GM12878 (cell line): Measurements from ENCODE around the gene CCT6A. TPM values are rescaled to one million over a fixed set of nuclear protein-coding genes. Genes with fewer than 3 reads are reported as not detected.
"Not testable (repeated sequence)": the region's sequence is repeated elsewhere in the genome, so short reads cannot be mapped to it uniquely, and the experiment has no call there.

Source experiments
- ATAC-seq: fragments of 200-7000 bp; cut with Tn5 transposase; 3 replicates; pipeline ENCODE4 v1.9.1; 2020; ENCODE audit warnings: mild to moderate bottlenecking, moderate library complexity
- BruUV-seq: library from RNA; stranded (reverse); fragments of 400-500 nt; replicated peaks from 2 replicates; lab custom pipeline; 2021; lab: Mats Ljungman, UMichigan
- CTCF ChIA-PET: fragments of 300-600 bp; sonication (Branson Sonifier 250); formaldehyde crosslinking; extraction: SDS; loops from one replicate; lab custom pipeline; 2021; ENCODE audit warnings: inconsistent platforms; lab: Yijun Ruan, JAX
- POLR2A ChIA-PET: fragments of 350-600 bp; formaldehyde crosslinking; extraction: SDS; loops from one replicate; lab custom pipeline; 2021; ENCODE audit warnings: inconsistent platforms; lab: Charles Lee
- RAD21 ChIA-PET: fragments of 300-600 bp; sonication (Branson Sonifier 250); formaldehyde crosslinking; loops from one replicate; lab custom pipeline; 2023; ENCODE audit warnings: antibody characterized with exemption; ENCODE audit not compliant: unreplicated experiment; lab: Charles Lee
- SMC1A ChIA-PET: fragments of 300-600 bp; sonication (Branson Sonifier 250); formaldehyde crosslinking; loops from one replicate; lab custom pipeline; 2023; ENCODE audit not compliant: unreplicated experiment, uncharacterized antibody; lab: Charles Lee
- DNase-seq: peaks from one replicate; pipeline ENCODE4 v3.0.0-alpha.2; 2011; ENCODE audit warnings: low read depth, low spot score
- FAIRE-seq: peaks from 3 replicates; lab custom pipeline; 2011; peaks lifted over from hg19 to GRCh38; lab: Jason Lieb, UNC
- H2AFZ ChIP-seq: 2 replicates; pipeline ENCODE4 v1.6.0; 2011; ENCODE audit warnings: low read depth, low read length, control low read depth; ENCODE audit not compliant: control insufficient read depth
- H3K27ac ChIP-seq: 2 replicates; pipeline ENCODE4 v1.5.1; 2011; ENCODE audit warnings: control low read depth; ENCODE audit not compliant: control insufficient read depth, insufficient read depth
- H3K27me3 ChIP-seq, 2 experiments: replicated peaks in 1 of 2; 2 replicates each; pipeline versions ENCODE4 v1.6.0 to v1.6.1; 2011; ENCODE audit warnings: low read length in 1 of 2; ENCODE audit not compliant: control insufficient read depth in 2 of 2, insufficient read depth in 2 of 2
- H3K36me3 ChIP-seq, 2 experiments: 2 replicates each; pipeline ENCODE4 v1.5.1; 2011; ENCODE audit warnings: low read length in 1 of 2; ENCODE audit not compliant: control insufficient read depth in 2 of 2, insufficient read depth in 2 of 2
- H3K4me1 ChIP-seq: 2 replicates; pipeline ENCODE4 v1.6.1; 2011; ENCODE audit warnings: mild to moderate bottlenecking, low read length, moderate library complexity, mixed read lengths; ENCODE audit not compliant: control insufficient read depth, insufficient read depth
- H3K4me2 ChIP-seq: 2 replicates; pipeline ENCODE4 v1.6.0; 2011; ENCODE audit warnings: control low read depth; ENCODE audit not compliant: control insufficient read depth, insufficient read depth
- H3K4me3 ChIP-seq: fragments of 200-600 bp; sonication (generic); 2 replicates; pipeline ENCODE4 v1.5.1; 2016
- H3K79me2 ChIP-seq: 2 replicates; pipeline ENCODE4 v1.6.0; 2011; ENCODE audit warnings: low read length; ENCODE audit not compliant: control insufficient read depth, insufficient read depth
- H3K9ac ChIP-seq: 2 replicates; pipeline ENCODE4 v1.8.0; 2011; ENCODE audit warnings: low read length, control low read depth, mixed read lengths; ENCODE audit not compliant: control insufficient read depth, insufficient read depth
- H3K9me3 ChIP-seq: replicated peaks from 3 replicates; pipeline ENCODE4 v1.5.1; 2011; ENCODE audit warnings: mild to moderate bottlenecking, low read length; ENCODE audit not compliant: control insufficient read depth, insufficient read depth
- H4K20me1 ChIP-seq: 2 replicates; pipeline ENCODE4 v1.6.0; 2011; ENCODE audit not compliant: control insufficient read depth, insufficient read depth
- BHLHE40 ChIP-seq, 2 experiments: fragments of 450-650 bp in 1 of 2; IDR thresholded peaks; 2 replicates each; pipeline ENCODE4 v1.6.1; 2011 to 2017; ENCODE audit warnings: low read depth in 2 of 2, borderline replicate concordance in 1 of 2, improper control_type of control experiment in 1 of 2, low read length in 1 of 2, mild to moderate bottlenecking in 1 of 2
- TAF1 ChIP-seq: IDR thresholded peaks from 2 replicates; pipeline ENCODE4 v1.6.1; 2011; ENCODE audit warnings: mild to moderate bottlenecking, low read depth, low read length, borderline replicate concordance
- WGBS: methylation state at CpG from one replicate; pipeline ENCODE4 v1.1.6; 2016; ENCODE audit warnings: low lambda C conversion rate; ENCODE audit not compliant: insufficient replicate concordance, insufficient coverage; ENCODE audit errors: missing lambda C conversion rate; 5-methylcytosine and 5-hydroxymethylcytosine counted together
- in situ Hi-C: fragments of 300-500 bp; cut with MboI; formaldehyde crosslinking; loops from 9 replicates; pipeline ENCODE4 v1.14.3; 2018; ENCODE audit warnings: mixed read lengths
- intact Hi-C: fragments of 100-400 bp; cut with micrococcal nuclease; formaldehyde crosslinking; loops from one replicate; pipeline ENCODE4 v1.14.2; 2022; ENCODE audit not compliant: unreplicated experiment
- polyA plus RNA-seq, 11 experiments: library from polyadenylated mRNA; depleted of rRNA in 4 of 11; unstranded in 6 of 11; stranded (reverse) in 5 of 11; fragments of >200 nt; fragmentation: Nextera tagmentation in 4 of 11; fragmentation: Illumina TruSeq in 1 of 11; extraction: Ambion mirVana in 4 of 11; extraction: Trizol in 1 of 11; gene quantifications; 1 replicate in 1 of 11; 2 replicates in 10 of 11; pipeline versions ENCODE4 v1.2.1 to v1.2.3, GENCODE V29; 2011 to 2016; ENCODE audit warnings: inconsistent platforms in 2 of 11, missing spikeins in 2 of 11, low read depth in 1 of 11
- total RNA-seq, 4 experiments: library from RNA; depleted of rRNA in 3 of 4; stranded (reverse); fragments of >200 nt in 3 of 4; fragmentation: Illumina TruSeq in 1 of 4; extraction: Trizol in 1 of 4; gene quantifications; 2 replicates each; pipeline versions ENCODE4 v1.2.1 to v1.2.3, GENCODE V29; 2013 to 2021

The CCT6A gene
- total and polyA plus RNA-seq, 10 of the 15 experiments (the other 5 are each of a cell fraction or from before 2014, with no cell fraction given): 191 to 480 (median 296) TPM

- Histone ChIP-seq H3K79me2 (no peaks in the 10 kb centered on the region), H3K27ac (no peak overlapping the region), H3K36me3 (no peaks in the 10 kb centered on the region), H3K9me3 (no peaks in the 10 kb centered on the region), H3K4me1 (no peaks in the 10 kb centered on the region), H2AFZ (no peak overlapping the region), H3K9ac (no peak overlapping the region), H3K27me3 (no peaks in the 10 kb centered on the region), H3K4me2 (no peak overlapping the region), H4K20me1 (no peaks in the 10 kb centered on the region), H3K4me3 (no peak overlapping the region)
- intact Hi-C loops: no loop called here
- ATAC-seq (no peak), FAIRE-seq (no peak), DNase-seq (no peak)
- ChIA-PET POLR2A (no interaction called here), SMC1A (no interaction called here), RAD21 (no interaction called here), CTCF (interaction anchor here (1.4 to 1.6 kb wide), 2 partner anchors 11 to 37 kb away, joined by 3 to 4 read pairs; partner anchors contain the start of genes CCT6A and PSPH)
- TF ChIP-seq TAF1 (no peak), BHLHE40 (IDR thresholded peaks at IDR 0.05; ENCODE audit: borderline replicate concordance in 1 of 2, low read depth in 2 of 2, low read length in 1 of 2) (no peak)
- in situ Hi-C loops: no loop called here
- 100% methylated on average over 3 of the region's 3 CpGs for WGBS
- BruUV-seq: no TSS peak
These were observed 10.8 kb upstream of the CCT6A start for GRCh38 chr7:56040730-56041129.

- H2AFZ ChIP-seq, H3K4me2 ChIP-seq, H4K20me1 ChIP-seq, H3K9me3 ChIP-seq, H3K36me3 ChIP-seq, SMC1A ChIA-PET, FAIRE-seq, H3K4me1 ChIP-seq, RAD21 ChIA-PET, H3K27ac ChIP-seq, BruUV-seq, in situ Hi-C loops, H3K4me3 ChIP-seq, DNase-seq, intact Hi-C loops, ATAC-seq, H3K27me3 ChIP-seq, H3K9ac ChIP-seq: not testable (repeated sequence)
- ChIA-PET POLR2A (interaction anchor here (0.7 kb wide), 1 partner anchor 318 kb away, joined by 4 read pairs; no protein-coding TSS in a partner anchor), CTCF (interaction anchor here (1.2 kb wide), 1 partner anchor 29 kb away, joined by 3 read pairs; no protein-coding TSS in a partner anchor)
- 100% methylated on average over 1 of the region's 2 CpGs for WGBS
- H3K79me2 ChIP-seq: peaks cover 12% of the 10 kb centered on the region
These were observed 5.8 kb upstream of the CCT6A start for GRCh38 chr7:56045758-56046157.
